B cell (primary cell): ENCODE measurements around the gene ATP9B. TPM values are rescaled to one million over a fixed set of nuclear protein-coding genes. Genes with fewer than 3 reads are reported as not detected.

Experiments
- ATAC-seq: fragments of 200-7000 bp; cut with Tn5 transposase; one replicate; pipeline ENCODE4 v1.10.0; 2021; ENCODE audit warnings: low read depth, mild to moderate bottlenecking, moderate number of reproducible peaks, moderate library complexity
- CTCF ChIA-PET: fragments of 350-600 bp; sonication (Branson Sonifier 250); formaldehyde crosslinking; loops from one replicate; lab custom pipeline; 2021; ENCODE audit warnings: antibody characterized with exemption, inconsistent platforms; lab: Charles Lee
- POLR2A ChIA-PET: fragments of 350-600 bp; sonication (Branson Sonifier 250); formaldehyde crosslinking; loops from one replicate; lab custom pipeline; 2021; ENCODE audit warnings: antibody characterized with exemption; lab: Charles Lee
- DNase-seq: peaks from one replicate; pipeline ENCODE4 v3.0.0; 2013
- H2AFZ ChIP-seq: 2 replicates; pipeline ENCODE4 v1.6.1; 2012; ENCODE audit warnings: mild to moderate bottlenecking, low read depth, low read length; ENCODE audit not compliant: insufficient read depth, poor library complexity, severe bottlenecking
- H3K27ac ChIP-seq, 2 donors: 1 replicate in 1 of 2; 2 replicates in 1 of 2; pipeline ENCODE4 v1.5.1; 2012 to 2013; ENCODE audit warnings: low read length in 2 of 2, mild to moderate bottlenecking in 2 of 2, moderate library complexity in 1 of 2
- H3K27me3 ChIP-seq, 4 experiments: fragments of 200-600 bp in 1 of 4; sonication (generic) in 1 of 4; replicated peaks in 1 of 4; 1 replicate in 2 of 4; 2 replicates in 2 of 4; pipeline versions ENCODE4 v1.6.1 to v1.7.0; 2013 to 2016; ENCODE audit warnings: low read length in 3 of 4, mild to moderate bottlenecking in 2 of 4, mixed read lengths in 1 of 4, moderate library complexity in 1 of 4; ENCODE audit not compliant: insufficient read depth in 4 of 4, control insufficient read depth in 3 of 4; ENCODE audit errors: control extremely low read depth in 1 of 4
- H3K36me3 ChIP-seq, 2 experiments: replicated peaks in 1 of 2; 1 replicate in 1 of 2; 2 replicates in 1 of 2; pipeline versions ENCODE4 v1.6.1 to v1.7.1; 2013; ENCODE audit warnings: low read length in 1 of 2; ENCODE audit not compliant: insufficient read depth in 2 of 2, control insufficient read depth in 1 of 2; ENCODE audit errors: control extremely low read depth in 1 of 2, extremely low read depth in 1 of 2
- H3K4me1 ChIP-seq, 2 donors: fragments of 200-600 bp in 1 of 2; sonication (generic) in 1 of 2; 1 replicate in 1 of 2; 2 replicates in 1 of 2; pipeline versions ENCODE4 v1.5.1 to v1.6.1; 2013 to 2017; ENCODE audit warnings: low read length in 2 of 2; ENCODE audit not compliant: control insufficient read depth in 2 of 2, insufficient read depth in 2 of 2
- H3K4me2 ChIP-seq: replicated peaks from 2 replicates; pipeline ENCODE3; 2012; ENCODE audit warnings: mild to moderate bottlenecking, low read depth, low read length; ENCODE audit not compliant: poor library complexity, severe bottlenecking
- H3K4me3 ChIP-seq, 5 experiments: fragments of 200-600 bp in 1 of 5; sonication (generic) in 1 of 5; 1 replicate in 3 of 5; 2 replicates in 2 of 5; pipeline versions ENCODE4 v1.5.1 to v1.7.0; 2011 to 2016; ENCODE audit warnings: low read length in 4 of 5, mild to moderate bottlenecking in 4 of 5, low read depth in 2 of 5, control low read depth in 1 of 5, moderate library complexity in 1 of 5; ENCODE audit not compliant: insufficient read depth in 1 of 5; ENCODE audit errors: control extremely low read depth in 1 of 5, extremely low read depth in 1 of 5
- H3K79me2 ChIP-seq: fragments of 200-600 bp; sonication (generic); one replicate; pipeline ENCODE4 v1.6.0; 2016; ENCODE audit warnings: low read length; ENCODE audit not compliant: control insufficient read depth, insufficient read depth
- H3K9ac ChIP-seq: fragments of 200-600 bp; sonication (generic); 2 replicates; pipeline ENCODE4 v1.6.1; 2017; ENCODE audit warnings: mild to moderate bottlenecking, low read length, moderate library complexity
- H3K9me3 ChIP-seq, 3 donors: one replicate each; pipeline versions ENCODE4 v1.6.1 to v1.7.1; 2013; ENCODE audit warnings: low read length in 2 of 3; ENCODE audit not compliant: control insufficient read depth in 2 of 3, insufficient read depth in 1 of 3; ENCODE audit errors: control extremely low read depth in 1 of 3
- H4K20me1 ChIP-seq: 2 replicates; pipeline ENCODE4 v1.6.0; 2012; ENCODE audit warnings: mild to moderate bottlenecking, low read length; ENCODE audit not compliant: insufficient read depth, control insufficient read depth, poor library complexity, severe bottlenecking
- H3K27ac Mint-ChIP-seq: one replicate; pipeline ENCODE4 v1.8.0; 2021; ENCODE audit warnings: mixed read lengths
- H3K27me3 Mint-ChIP-seq: one replicate; pipeline ENCODE4 v1.8.0; 2021; ENCODE audit warnings: mixed read lengths
- H3K4me1 Mint-ChIP-seq: one replicate; pipeline ENCODE4 v1.8.0; 2021; ENCODE audit warnings: mixed read lengths
- H3K4me3 Mint-ChIP-seq: one replicate; pipeline ENCODE4 v1.8.0; 2021; ENCODE audit warnings: mixed read lengths
- H3K9me3 Mint-ChIP-seq: one replicate; pipeline ENCODE4 v1.8.0; 2022; ENCODE audit warnings: mixed read lengths; ENCODE audit not compliant: insufficient read depth
- EZH2 ChIP-seq: IDR thresholded peaks from 2 replicates; pipeline ENCODE4 v1.6.1; 2012; ENCODE audit warnings: borderline replicate concordance, low read depth, mild to moderate bottlenecking, moderate library complexity, low read length; ENCODE audit not compliant: insufficient read depth, poor library complexity, severe bottlenecking
- WGBS: methylation state at CpG from one replicate; pipeline ENCODE4 v1.1.5; 2013; ENCODE audit warnings: missing lambda C conversion rate; ENCODE audit not compliant: insufficient coverage; 5-methylcytosine and 5-hydroxymethylcytosine counted together
- intact Hi-C: fragments of 100-400 bp; cut with micrococcal nuclease; formaldehyde crosslinking; loops from one replicate; pipeline ENCODE4 v1.10.0; 2022
- polyA plus RNA-seq: library from polyadenylated mRNA; depleted of rRNA; stranded (reverse); fragments of >200 nt; gene quantifications from 2 replicates; pipeline ENCODE4 v1.2.3, GENCODE V29; 2012
- total RNA-seq, 2 donors: library from RNA; stranded (reverse); fragments of 120-200 nt in 1 of 2; gene quantifications; 1 replicate in 1 of 2; 2 replicates in 1 of 2; pipeline versions ENCODE4 v1.2.3 to v1.2.4, GENCODE V29; 2013 to 2022
- TF ChIP-seq, protein P1 (sequence below): fragments of 200-600 bp; IDR thresholded peaks from one replicate; pipeline ENCODE4 v1.8.0; 2022; ENCODE audit warnings: antibody characterized with exemption, mild to moderate bottlenecking

ATP9B gene
- total and polyA plus RNA-seq, 2 donors (not counting 1 experiment from before 2014, with no cell fraction given) = 34.3 to 71.7 TPM

DNA sequence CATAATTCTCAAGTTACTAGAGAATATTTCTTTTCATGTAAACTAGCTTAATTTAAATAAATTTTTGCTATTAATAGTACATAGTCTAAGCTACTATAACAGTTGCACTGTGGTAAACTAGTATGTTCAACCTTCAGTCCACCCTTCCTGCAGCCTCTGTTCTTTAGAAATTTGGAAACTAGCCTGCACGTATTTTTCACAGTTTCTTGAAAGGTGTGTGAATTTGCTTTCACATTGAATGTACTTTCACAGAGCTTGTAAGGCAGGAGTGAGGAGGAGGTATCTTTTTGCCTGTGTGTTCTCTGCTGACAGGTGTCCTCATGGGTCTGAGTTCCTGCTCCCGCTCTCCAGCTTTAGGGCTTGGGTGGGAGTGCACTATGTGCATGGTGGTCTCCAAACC lies 117.5 kb downstream of the ATP9B start:
- ATAC-seq (no peak), DNase-seq (no peak)
- Mint-ChIP-seq H3K27me3 (no peaks in the 10 kb centered on the region), H3K4me3 (no peak overlapping the region), H3K9me3 (no peaks in the 10 kb centered on the region), H3K27ac (no peak overlapping the region), H3K4me1 (peaks cover 5% of the 10 kb centered on the region)
- WGBS = 82% methylated on average over 2 of the region's 2 CpGs
- ChIA-PET CTCF (interaction anchor here (0.7 kb wide), 1 partner anchor 14 kb away, joined by 3 read pairs; no protein-coding TSS in a partner anchor), POLR2A (no interaction called here)
- H3K27ac ChIP-seq = no peak overlapping the region
- TF ChIP-seq EZH2 = no peak
- TF ChIP-seq, protein P1, sequence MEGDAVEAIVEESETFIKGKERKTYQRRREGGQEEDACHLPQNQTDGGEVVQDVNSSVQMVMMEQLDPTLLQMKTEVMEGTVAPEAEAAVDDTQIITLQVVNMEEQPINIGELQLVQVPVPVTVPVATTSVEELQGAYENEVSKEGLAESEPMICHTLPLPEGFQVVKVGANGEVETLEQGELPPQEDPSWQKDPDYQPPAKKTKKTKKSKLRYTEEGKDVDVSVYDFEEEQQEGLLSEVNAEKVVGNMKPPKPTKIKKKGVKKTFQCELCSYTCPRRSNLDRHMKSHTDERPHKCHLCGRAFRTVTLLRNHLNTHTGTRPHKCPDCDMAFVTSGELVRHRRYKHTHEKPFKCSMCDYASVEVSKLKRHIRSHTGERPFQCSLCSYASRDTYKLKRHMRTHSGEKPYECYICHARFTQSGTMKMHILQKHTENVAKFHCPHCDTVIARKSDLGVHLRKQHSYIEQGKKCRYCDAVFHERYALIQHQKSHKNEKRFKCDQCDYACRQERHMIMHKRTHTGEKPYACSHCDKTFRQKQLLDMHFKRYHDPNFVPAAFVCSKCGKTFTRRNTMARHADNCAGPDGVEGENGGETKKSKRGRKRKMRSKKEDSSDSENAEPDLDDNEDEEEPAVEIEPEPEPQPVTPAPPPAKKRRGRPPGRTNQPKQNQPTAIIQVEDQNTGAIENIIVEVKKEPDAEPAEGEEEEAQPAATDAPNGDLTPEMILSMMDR = no peak
- H3K4me3 ChIP-seq = no peak overlapping the region
- H3K9me3 ChIP-seq = no peaks in the 10 kb centered on the region
- H3K9ac ChIP-seq = no peak overlapping the region
- no peaks in the 10 kb centered on the region for H4K20me1 ChIP-seq
- intact Hi-C loops = no loop called here
- H3K36me3 ChIP-seq = peaks cover 0 to 11% of the 10 kb centered on the region in 2 experiments
- no peak overlapping the region for H3K4me2 ChIP-seq
- H3K79me2 ChIP-seq = no peaks in the 10 kb centered on the region
- H3K4me1 ChIP-seq = no peaks in the 10 kb centered on the region
- no peaks in the 10 kb centered on the region for H3K27me3 ChIP-seq
- no peak overlapping the region for H2AFZ ChIP-seq

DNA sequence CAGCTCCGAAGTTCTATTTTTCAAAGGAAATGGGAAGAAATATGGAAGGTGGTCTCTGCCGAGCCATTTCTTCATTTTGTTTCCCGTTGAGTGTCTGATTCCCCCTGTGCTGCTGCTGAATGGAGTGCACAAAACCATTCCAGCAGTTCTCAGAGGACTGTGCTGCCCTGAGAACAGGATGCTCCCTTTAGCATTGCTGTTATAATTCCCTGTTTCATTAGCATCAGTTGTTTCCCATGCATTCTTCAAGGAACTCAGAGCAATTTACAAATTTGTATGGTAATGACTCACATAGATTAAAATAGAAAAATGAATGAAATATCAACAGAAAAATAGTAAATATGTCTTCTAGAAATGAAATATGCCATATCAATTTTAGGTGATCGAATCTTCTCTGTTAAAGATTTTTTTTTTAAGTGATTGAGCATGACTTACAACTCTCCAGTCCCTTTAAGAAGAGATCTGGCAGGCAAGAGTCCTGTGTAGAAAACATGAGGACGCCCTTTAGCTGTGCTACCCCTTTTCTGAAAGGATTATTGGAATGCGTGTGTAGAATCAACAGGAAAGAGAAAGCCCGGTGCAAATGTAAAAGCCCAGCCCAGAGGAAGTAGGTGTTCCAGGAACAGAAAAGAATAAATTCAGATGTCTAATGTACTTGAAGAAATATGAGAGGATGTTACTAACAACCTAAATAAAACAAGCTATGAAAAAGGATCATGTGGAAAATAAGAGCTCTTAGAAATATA lies 118.5 kb downstream of the ATP9B start:
- no peaks in the 10 kb centered on the region for H3K4me1 ChIP-seq
- no peaks in the 10 kb centered on the region for H3K27me3 ChIP-seq
- intact Hi-C loops = no loop called here
- H4K20me1 ChIP-seq = no peaks in the 10 kb centered on the region
- H3K36me3 ChIP-seq = peaks cover 0 to 15% of the 10 kb centered on the region in 2 experiments
- peaks cover 3% of the 10 kb centered on the region for H3K4me1 Mint-ChIP-seq
- ATAC-seq (no peak), DNase-seq (no peak)
- no peaks in the 10 kb centered on the region for H3K27me3 Mint-ChIP-seq
- POLR2A ChIA-PET = no interaction called here
- no peak overlapping the region for H3K4me3 ChIP-seq
- no peak overlapping the region for H3K9ac ChIP-seq
- no peaks in the 10 kb centered on the region for H3K9me3 Mint-ChIP-seq
- no peak overlapping the region for H3K27ac Mint-ChIP-seq
- no peaks in the 10 kb centered on the region for H3K79me2 ChIP-seq
- TF ChIP-seq, protein P1 = no peak
- TF ChIP-seq EZH2 = no peak
- CTCF ChIA-PET = no interaction called here
- H2AFZ ChIP-seq = no peak overlapping the region
- H3K4me3 Mint-ChIP-seq = no peak overlapping the region
- H3K4me2 ChIP-seq = no peak overlapping the region
- WGBS = 83% methylated on average over 3 of the region's 7 CpGs
- H3K27ac ChIP-seq = no peak overlapping the region
- no peaks in the 10 kb centered on the region for H3K9me3 ChIP-seq
